ENCODE results near the gene ADAMTS17.

- TF ChIP-seq TAF1 (IDR thresholded peaks at IDR 0.05; ENCODE audit: borderline replicate concordance, low read depth, low read length) (no peak), POLR2A (IDR thresholded peaks at IDR 0.05; ENCODE audit: low read depth, low read length) (no peak)
These were observed 309.3 kb downstream of the ADAMTS17 start for GRCh38 chr15:100032358-100033085.
